Sigmoid colon (tissue), 7 donors: ENCODE data around the gene PODXL2. TPM values are rescaled to one million over a fixed set of nuclear protein-coding genes. Genes with fewer than 3 reads are reported as not detected.

Source experiments
- DNase-seq: peaks from one replicate; pipeline ENCODE4 v3.0.0-alpha.2; 2019
- H3K27ac ChIP-seq, 4 donors: fragments of 200-600 bp; sonication (generic); one replicate each; pipeline ENCODE4 v1.5.1; 2016 to 2019; ENCODE audit warnings: mild to moderate bottlenecking in 1 of 4
- H3K27me3 ChIP-seq, 3 donors: fragments of 200-600 bp; sonication (generic); one replicate each; pipeline ENCODE4 v1.5.1; 2019; ENCODE audit warnings: mild to moderate bottlenecking in 1 of 3
- H3K36me3 ChIP-seq, 4 donors: fragments of 200-600 bp; sonication (generic); one replicate each; pipeline ENCODE4 v1.5.1; 2016 to 2019
- H3K4me1 ChIP-seq, 4 donors: fragments of 200-600 bp; sonication (generic); one replicate each; pipeline ENCODE4 v1.5.1; 2017 to 2019
- H3K4me3 ChIP-seq, 4 donors: fragments of 200-600 bp; sonication (generic); one replicate each; pipeline ENCODE4 v1.5.1; 2017 to 2019; ENCODE audit warnings: mild to moderate bottlenecking in 2 of 4, moderate library complexity in 1 of 4
- H3K9me3 ChIP-seq, 4 donors: fragments of 200-600 bp in 3 of 4; sonication (generic) in 3 of 4; one replicate each; pipeline versions ENCODE4 v1.5.1 to v1.6.1; 2013 to 2019
- EP300 ChIP-seq, 4 donors: sonication (generic); formaldehyde crosslinking; IDR thresholded peaks; one replicate each; pipeline ENCODE4 v1.6.1; 2017; ENCODE audit warnings: antibody characterized with exemption in 4 of 4
- POLR2A ChIP-seq, 2 donors: fragments of 450-650 bp; IDR thresholded peaks; one replicate each; pipeline ENCODE4 v1.6.1; 2016; ENCODE audit warnings: antibody characterized with exemption in 2 of 2, mild to moderate bottlenecking in 2 of 2, moderate library complexity in 2 of 2
- POLR2AphosphoS5 ChIP-seq, 4 donors: sonication (generic); formaldehyde crosslinking; IDR thresholded peaks; one replicate each; pipeline ENCODE4 v1.6.1; 2017; ENCODE audit warnings: antibody characterized with exemption in 4 of 4
- WGBS, 2 donors: extraction: QIAGEN DNeasy Blood & Tissue Kit; methylation state at CpG; one replicate each; pipeline ENCODE4 v1.1.7; 2013; 5-methylcytosine and 5-hydroxymethylcytosine counted together
- intact Hi-C: fragments of 100-400 bp; cut with DNase I; formaldehyde crosslinking; loops from one replicate; pipeline ENCODE4 v1.15.1; 2023
- polyA plus RNA-seq, 3 donors: library from polyadenylated mRNA; stranded (reverse); fragments of 200-250 nt; gene quantifications; one replicate each; pipeline ENCODE4 v1.2.3, GENCODE V29; 2013
- total RNA-seq, 4 donors: library from RNA; depleted of rRNA; stranded (reverse); fragments of >200 nt; gene quantifications; one replicate each; pipeline ENCODE4 v1.1.0, GENCODE V29; 2016
- TF ChIP-seq, protein P1 (sequence below), 4 experiments: fragments of 450-650 bp in 3 of 4; fragments of 200-600 bp in 1 of 4; IDR thresholded peaks; one replicate each; pipeline ENCODE4 v1.5.1; 2016 to 2019; ENCODE audit warnings: antibody characterized with exemption in 4 of 4, mild to moderate bottlenecking in 3 of 4, moderate library complexity in 2 of 4
- donor health status: healthy with polysubstance abuse.
- donor health status: Bipolar disorder and iron deficiency.
- donor health status: healthy.

The PODXL2 gene
- total and polyA plus RNA-seq, 7 donors: 2.0 to 16.7 (median 2.8) TPM

DNA sequence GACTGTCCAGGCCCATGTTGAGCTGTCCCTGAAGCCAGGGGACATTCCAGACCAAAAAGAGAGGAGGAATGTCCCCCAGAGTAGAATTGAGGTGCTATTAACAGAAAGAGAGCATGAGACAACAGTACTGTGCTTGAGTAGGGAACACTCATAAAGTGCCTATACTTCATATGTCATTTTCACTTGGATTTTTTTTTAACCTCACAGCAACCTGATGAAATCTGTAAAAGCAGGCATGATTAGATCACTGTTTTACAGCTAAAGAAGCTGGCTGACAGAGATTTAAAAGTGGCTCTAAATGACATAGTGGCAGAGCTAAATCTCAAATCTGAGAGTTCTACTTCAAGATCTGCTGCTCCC, 18.8 kb downstream of the PODXL2 start:
- no peak overlapping the region for H3K27ac ChIP-seq
- DNase-seq: no peak
- H3K4me3 ChIP-seq: no peak overlapping the region
- peaks cover 0 to 5% (median 2%) of the 10 kb centered on the region in 4 donors for H3K4me1 ChIP-seq
- TF ChIP-seq POLR2A (IDR thresholded peaks at IDR 0.05): no peak
- TF ChIP-seq POLR2AphosphoS5 (IDR thresholded peaks at IDR 0.05): no peak
- no peak for TF ChIP-seq EP300 (IDR thresholded peaks at IDR 0.05)
- TF ChIP-seq, protein P1, sequence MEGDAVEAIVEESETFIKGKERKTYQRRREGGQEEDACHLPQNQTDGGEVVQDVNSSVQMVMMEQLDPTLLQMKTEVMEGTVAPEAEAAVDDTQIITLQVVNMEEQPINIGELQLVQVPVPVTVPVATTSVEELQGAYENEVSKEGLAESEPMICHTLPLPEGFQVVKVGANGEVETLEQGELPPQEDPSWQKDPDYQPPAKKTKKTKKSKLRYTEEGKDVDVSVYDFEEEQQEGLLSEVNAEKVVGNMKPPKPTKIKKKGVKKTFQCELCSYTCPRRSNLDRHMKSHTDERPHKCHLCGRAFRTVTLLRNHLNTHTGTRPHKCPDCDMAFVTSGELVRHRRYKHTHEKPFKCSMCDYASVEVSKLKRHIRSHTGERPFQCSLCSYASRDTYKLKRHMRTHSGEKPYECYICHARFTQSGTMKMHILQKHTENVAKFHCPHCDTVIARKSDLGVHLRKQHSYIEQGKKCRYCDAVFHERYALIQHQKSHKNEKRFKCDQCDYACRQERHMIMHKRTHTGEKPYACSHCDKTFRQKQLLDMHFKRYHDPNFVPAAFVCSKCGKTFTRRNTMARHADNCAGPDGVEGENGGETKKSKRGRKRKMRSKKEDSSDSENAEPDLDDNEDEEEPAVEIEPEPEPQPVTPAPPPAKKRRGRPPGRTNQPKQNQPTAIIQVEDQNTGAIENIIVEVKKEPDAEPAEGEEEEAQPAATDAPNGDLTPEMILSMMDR (IDR thresholded peaks at IDR 0.05): no peak
- intact Hi-C loops: no loop called here
- no peaks in the 10 kb centered on the region for H3K36me3 ChIP-seq
- H3K9me3 ChIP-seq: no peaks in the 10 kb centered on the region
- H3K27me3 ChIP-seq: no peaks in the 10 kb centered on the region

DNA sequence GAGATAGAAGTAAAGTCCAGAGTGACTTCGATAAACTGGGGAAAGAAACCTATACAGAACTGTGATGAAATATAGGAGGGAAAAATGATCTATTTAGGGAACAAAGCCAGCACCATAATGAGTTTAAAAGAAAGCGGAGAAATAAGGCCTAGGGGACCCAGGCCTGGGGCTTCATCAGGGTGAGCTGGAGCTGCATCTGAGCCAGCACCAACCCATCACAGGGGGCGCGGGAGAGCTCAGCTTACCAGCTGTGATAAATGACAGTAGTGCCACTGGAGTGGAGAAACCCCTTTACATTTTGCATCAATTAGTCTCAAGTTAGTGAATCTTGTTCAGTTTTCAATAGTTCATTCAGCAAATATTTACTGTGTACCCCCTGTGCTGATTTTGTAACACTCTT, 21.3 kb downstream of the PODXL2 start:
- TF ChIP-seq EP300 (IDR thresholded peaks at IDR 0.05): no peak
- TF ChIP-seq POLR2AphosphoS5 (IDR thresholded peaks at IDR 0.05): no peak
- TF ChIP-seq, protein P1 (IDR thresholded peaks at IDR 0.05): no peak
- no peak for TF ChIP-seq POLR2A (IDR thresholded peaks at IDR 0.05)
- Histone ChIP-seq H3K4me1 (peaks cover 0 to 8% (median 2%) of the 10 kb centered on the region in 4 donors), H3K4me3 (no peak overlapping the region), H3K27me3 (no peaks in the 10 kb centered on the region), H3K36me3 (no peaks in the 10 kb centered on the region), H3K27ac (no peak overlapping the region), H3K9me3 (no peaks in the 10 kb centered on the region)
- DNase-seq: no peak
- intact Hi-C loops: no loop called here
- WGBS, 2 donors: 94 to 97% methylated on average over 4 of the region's 4 CpGs

DNA sequence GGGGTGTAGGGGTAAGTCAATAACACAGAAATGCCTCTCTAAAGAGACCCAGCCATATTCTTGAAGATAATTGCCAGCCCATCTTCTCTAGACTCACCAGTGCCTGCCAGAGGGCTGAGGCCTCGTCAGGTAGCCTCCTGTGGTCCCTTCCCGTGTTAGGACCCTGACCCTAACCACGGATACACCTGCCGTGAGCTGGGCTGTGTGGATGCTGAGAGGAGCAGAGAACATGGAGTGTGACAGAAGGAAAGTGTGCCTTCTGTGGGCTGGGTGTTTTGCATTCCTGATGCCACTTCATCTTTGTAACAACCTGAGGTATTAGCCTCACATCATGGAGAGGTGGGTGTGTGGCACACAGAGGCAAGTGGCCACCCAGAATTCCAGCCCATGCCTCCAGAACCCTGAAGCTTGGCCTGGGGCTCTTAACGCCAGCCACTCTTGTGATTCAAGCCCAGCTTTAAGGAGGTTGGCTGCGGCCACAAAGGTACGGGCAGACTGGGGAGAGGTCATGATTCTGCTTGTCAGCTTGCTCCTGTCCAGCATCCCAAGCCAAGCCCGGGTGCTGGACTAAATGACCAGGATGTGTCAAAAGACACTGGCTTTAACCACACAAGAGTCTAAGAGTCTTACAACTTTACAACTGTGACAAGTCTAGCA, 22.7 kb downstream of the PODXL2 start:
- Histone ChIP-seq H3K27ac (no peak overlapping the region), H3K27me3 (no peaks in the 10 kb centered on the region), H3K36me3 (no peaks in the 10 kb centered on the region), H3K9me3 (no peaks in the 10 kb centered on the region), H3K4me3 (no peak overlapping the region), H3K4me1 (peaks cover 0 to 15% (median 2%) of the 10 kb centered on the region in 4 donors)
- TF ChIP-seq POLR2AphosphoS5 (IDR thresholded peaks at IDR 0.05) (no peak), EP300 (IDR thresholded peaks at IDR 0.05) (no peak), POLR2A (IDR thresholded peaks at IDR 0.05) (no peak)
- TF ChIP-seq, protein P1 (IDR thresholded peaks at IDR 0.05): no peak
- intact Hi-C loops: loop anchor here (1.0 to 2.0 kb wide), 4 partner anchors 171 to 319 kb away; partner anchors contain the start of gene MGLL
- 88% methylated on average over 8 of the region's 8 CpGs for WGBS, 2 donors
- DNase-seq: no peak

DNA sequence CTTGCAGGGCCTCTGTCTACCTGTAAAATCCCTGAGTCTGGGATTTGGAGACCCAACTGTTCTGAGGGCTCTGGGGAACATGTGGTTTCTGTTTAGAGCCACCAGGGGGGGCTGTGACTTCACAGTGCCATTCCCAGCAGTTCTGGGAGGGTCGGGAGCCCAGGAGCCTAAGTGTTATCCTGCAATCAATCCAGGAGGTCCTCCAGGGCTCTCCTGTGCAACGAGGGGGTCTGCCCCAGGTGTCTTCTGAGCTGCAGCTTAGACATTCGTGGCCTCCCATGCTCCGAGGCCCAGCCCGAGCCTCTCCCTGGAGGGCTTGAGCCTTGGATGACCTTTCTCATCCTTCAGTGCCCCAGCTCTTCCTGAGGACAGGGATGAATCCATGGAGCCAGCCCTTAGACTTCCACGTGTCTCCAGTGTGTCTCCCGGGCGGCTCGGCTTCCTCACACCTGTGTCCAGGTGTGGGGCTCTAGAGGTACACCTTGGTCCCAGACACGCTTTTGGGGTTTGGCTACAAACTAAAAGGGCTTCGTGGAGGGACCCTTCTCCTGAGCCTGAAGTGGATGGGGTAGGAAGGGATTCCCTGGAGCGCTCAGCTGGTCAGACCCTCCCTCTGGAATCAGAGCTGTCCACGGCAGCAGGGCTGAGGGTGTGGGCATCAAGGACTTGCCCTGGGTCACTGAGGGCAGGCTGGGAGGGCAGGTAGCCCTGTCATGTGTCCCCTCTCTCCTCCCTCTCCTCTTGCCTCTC, 23.4 kb downstream of the PODXL2 start:
- TF ChIP-seq, protein P1 (IDR thresholded peaks at IDR 0.05): peak; percentile 70 to 94 (median 80)
- TF ChIP-seq POLR2A (IDR thresholded peaks at IDR 0.05): no peak
- Histone ChIP-seq H3K27ac (no peak overlapping the region), H3K36me3 (no peaks in the 10 kb centered on the region), H3K9me3 (no peaks in the 10 kb centered on the region), H3K4me3 (no peak overlapping the region), H3K27me3 (no peaks in the 10 kb centered on the region), H3K4me1 (peaks cover 0 to 15% (median 2%) of the 10 kb centered on the region in 4 donors)
- WGBS, 2 donors: 74 to 76% methylated on average over 13 of the region's 13 CpGs
- DNase-seq: peak; percentile 77
- intact Hi-C loops: loop anchor here (1.0 to 2.0 kb wide), 3 partner anchors 170 to 318 kb away; partner anchors contain the start of gene MGLL
